ENCODE data around the gene IFNA17.
A peak's percentile ranks its signal among the peaks of the same experiment; 100 is the strongest.
"Not testable (repeated sequence)": the region's sequence is repeated elsewhere in the genome, so short reads cannot be mapped to it uniquely, and the experiment has no call there.

IFNA17 gene

GRCh38 chr9:21235468-21236359 is 7.7 kb upstream of the IFNA17 start:
- TF ChIP-seq, protein P1, sequence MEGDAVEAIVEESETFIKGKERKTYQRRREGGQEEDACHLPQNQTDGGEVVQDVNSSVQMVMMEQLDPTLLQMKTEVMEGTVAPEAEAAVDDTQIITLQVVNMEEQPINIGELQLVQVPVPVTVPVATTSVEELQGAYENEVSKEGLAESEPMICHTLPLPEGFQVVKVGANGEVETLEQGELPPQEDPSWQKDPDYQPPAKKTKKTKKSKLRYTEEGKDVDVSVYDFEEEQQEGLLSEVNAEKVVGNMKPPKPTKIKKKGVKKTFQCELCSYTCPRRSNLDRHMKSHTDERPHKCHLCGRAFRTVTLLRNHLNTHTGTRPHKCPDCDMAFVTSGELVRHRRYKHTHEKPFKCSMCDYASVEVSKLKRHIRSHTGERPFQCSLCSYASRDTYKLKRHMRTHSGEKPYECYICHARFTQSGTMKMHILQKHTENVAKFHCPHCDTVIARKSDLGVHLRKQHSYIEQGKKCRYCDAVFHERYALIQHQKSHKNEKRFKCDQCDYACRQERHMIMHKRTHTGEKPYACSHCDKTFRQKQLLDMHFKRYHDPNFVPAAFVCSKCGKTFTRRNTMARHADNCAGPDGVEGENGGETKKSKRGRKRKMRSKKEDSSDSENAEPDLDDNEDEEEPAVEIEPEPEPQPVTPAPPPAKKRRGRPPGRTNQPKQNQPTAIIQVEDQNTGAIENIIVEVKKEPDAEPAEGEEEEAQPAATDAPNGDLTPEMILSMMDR (IDR thresholded peaks at IDR 0.05; ENCODE audit: low read depth, low read length), result peak; percentile 59
- H3K4me1 ChIP-seq; DNase-seq; H3K36me3 ChIP-seq; H3K27me3 ChIP-seq; H3K4me3 ChIP-seq (ENCODE audit: low read depth, low read length); H3K9me3 ChIP-seq: not testable (repeated sequence)

- H3K4me3 ChIP-seq (ENCODE audit: low read depth, low read length), result no peak overlapping the region
- H3K4me1 ChIP-seq, result no peaks in the 10 kb centered on the region
- H3K36me3 ChIP-seq, result no peaks in the 10 kb centered on the region
- H3K9me3 ChIP-seq, result no peaks in the 10 kb centered on the region
- TF ChIP-seq, protein P1 (IDR thresholded peaks at IDR 0.05; ENCODE audit: low read depth, low read length), result no peak
- DNase-seq, result no peak
- no peaks in the 10 kb centered on the region for H3K27me3 ChIP-seq
Measured at GRCh38 chr9:21234153-21234687, 6.2 kb upstream of the IFNA17 start.

DNA sequence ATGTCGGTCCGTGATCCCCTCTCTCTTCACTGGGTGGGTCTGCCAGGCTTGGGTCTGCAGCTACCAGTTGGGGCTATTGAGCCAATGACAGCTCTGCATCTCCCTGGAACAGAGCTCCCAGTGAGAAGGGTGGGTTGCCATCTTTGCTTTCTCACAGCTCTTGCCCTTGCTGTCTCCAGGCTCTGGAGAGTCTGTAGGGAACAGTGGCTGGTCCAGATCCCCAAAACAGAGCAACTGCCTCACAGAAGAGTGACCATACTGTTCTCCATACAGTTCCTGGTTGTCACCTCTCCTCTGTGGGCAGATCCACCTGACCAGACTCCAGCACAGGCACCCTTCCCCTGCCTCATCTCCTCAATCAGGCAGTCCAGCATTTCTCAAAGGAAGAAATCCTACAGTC is 5.2 kb upstream of the IFNA17 start:
- no peak for DNase-seq
- Histone ChIP-seq H3K27me3 (no peaks in the 10 kb centered on the region), H3K36me3 (no peaks in the 10 kb centered on the region), H3K4me1 (no peaks in the 10 kb centered on the region), H3K9me3 (no peaks in the 10 kb centered on the region), H3K4me3 (ENCODE audit: low read depth, low read length) (no peak overlapping the region)
- TF ChIP-seq, protein P1 (IDR thresholded peaks at IDR 0.05; ENCODE audit: low read depth, low read length), result no peak

GRCh38 chr9:21217211-21217610 is 10.8 kb downstream of the IFNA17 start, which contains the start of gene IFNA16:
Gene IFNA16 (minus strand): TSS chr9:21217311. CDS start chr9:21217305, 6 bp downstream.
- not testable (repeated sequence) for H3K9me3 ChIP-seq; H3K36me3 ChIP-seq; H3K27me3 ChIP-seq; H3K4me3 ChIP-seq (ENCODE audit: low read depth, low read length); H3K4me1 ChIP-seq; DNase-seq

DNA sequence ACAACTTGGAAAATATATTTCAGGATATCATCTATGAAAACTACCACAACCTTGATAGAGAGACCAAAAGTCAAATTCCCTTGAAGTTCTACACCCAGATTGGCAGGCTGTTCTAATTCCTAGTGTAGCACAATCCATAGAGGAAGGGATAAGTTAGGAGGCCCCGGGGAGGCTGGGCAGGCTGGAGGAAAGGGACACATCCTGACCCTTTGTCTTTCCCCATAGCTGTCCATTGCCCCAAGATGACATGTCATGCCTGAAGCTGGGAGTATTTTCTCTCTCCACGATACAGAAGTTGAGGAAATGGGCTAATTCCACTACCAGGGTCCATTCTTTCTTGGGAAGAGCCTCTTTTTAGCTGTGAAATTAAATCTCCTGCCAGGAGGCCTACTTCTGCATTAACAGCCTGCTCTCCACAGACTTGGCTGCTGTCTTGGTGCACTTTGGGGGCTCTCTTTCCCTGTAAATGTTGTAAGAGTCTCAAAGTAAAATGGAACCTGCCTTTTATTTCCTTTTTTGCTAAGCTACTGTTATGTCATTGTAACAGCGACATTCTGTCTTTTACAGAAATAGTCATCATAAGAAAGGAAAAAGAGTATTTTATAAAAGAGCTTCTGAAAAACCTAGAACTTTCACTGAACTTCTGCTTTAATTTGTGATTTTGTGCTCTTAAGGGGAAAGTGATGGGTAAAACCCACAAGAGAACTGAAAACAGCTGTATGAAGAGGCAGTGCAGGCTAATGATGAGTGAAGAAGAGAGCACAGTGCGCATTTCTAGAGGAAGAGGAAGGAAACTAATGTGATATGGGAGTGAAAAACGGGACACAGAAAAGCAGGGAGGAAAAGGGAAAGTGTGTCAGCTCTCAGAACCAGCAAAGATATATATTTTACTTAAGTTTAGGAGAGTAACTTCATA is 14.4 kb downstream of the IFNA17 start:
- not testable (repeated sequence) for H3K4me1 ChIP-seq; H3K36me3 ChIP-seq; DNase-seq; H3K27me3 ChIP-seq; H3K9me3 ChIP-seq; H3K4me3 ChIP-seq (ENCODE audit: low read depth, low read length)
- TF ChIP-seq, protein P1 (IDR thresholded peaks at IDR 0.05; ENCODE audit: low read depth, low read length), result peak; percentile 58

GRCh38 chr9:21212160-21212559 is 15.9 kb downstream of the IFNA17 start:
- H3K36me3 ChIP-seq; H3K9me3 ChIP-seq; H3K4me3 ChIP-seq (ENCODE audit: low read depth, low read length); H3K4me1 ChIP-seq; DNase-seq; H3K27me3 ChIP-seq: not testable (repeated sequence)

GRCh38 chr9:21210782-21211181 is 17.2 kb downstream of the IFNA17 start:
- H3K4me1 ChIP-seq; H3K27me3 ChIP-seq; DNase-seq; H3K4me3 ChIP-seq (ENCODE audit: low read depth, low read length); H3K9me3 ChIP-seq; H3K36me3 ChIP-seq: not testable (repeated sequence)

Measured in BE2C (cell line).